Sigmoid colon (tissue), 7 donors: Measurements from ENCODE around the gene PSME4. TPM values are rescaled to one million over a fixed set of nuclear protein-coding genes. Genes with fewer than 3 reads are reported as not detected.
"Not testable (repeated sequence)": the region's sequence is repeated elsewhere in the genome, so short reads cannot be mapped to it uniquely, and the experiment has no call there.

Experiments used
- DNase-seq: peaks from one replicate; pipeline ENCODE4 v3.0.0-alpha.2; 2019
- H3K27ac ChIP-seq, 4 donors: fragments of 200-600 bp; sonication (generic); one replicate each; pipeline ENCODE4 v1.5.1; 2016 to 2019; ENCODE audit warnings: mild to moderate bottlenecking in 1 of 4
- H3K27me3 ChIP-seq, 3 donors: fragments of 200-600 bp; sonication (generic); one replicate each; pipeline ENCODE4 v1.5.1; 2019; ENCODE audit warnings: mild to moderate bottlenecking in 1 of 3
- H3K36me3 ChIP-seq, 4 donors: fragments of 200-600 bp; sonication (generic); one replicate each; pipeline ENCODE4 v1.5.1; 2016 to 2019
- H3K4me1 ChIP-seq, 4 donors: fragments of 200-600 bp; sonication (generic); one replicate each; pipeline ENCODE4 v1.5.1; 2017 to 2019
- H3K4me3 ChIP-seq, 4 donors: fragments of 200-600 bp; sonication (generic); one replicate each; pipeline ENCODE4 v1.5.1; 2017 to 2019; ENCODE audit warnings: mild to moderate bottlenecking in 2 of 4, moderate library complexity in 1 of 4
- H3K9me3 ChIP-seq, 4 donors: fragments of 200-600 bp in 3 of 4; sonication (generic) in 3 of 4; one replicate each; pipeline versions ENCODE4 v1.5.1 to v1.6.1; 2013 to 2019
- CTCF ChIP-seq, 4 experiments: fragments of 450-650 bp in 3 of 4; fragments of 200-600 bp in 1 of 4; IDR thresholded peaks; one replicate each; pipeline ENCODE4 v1.5.1; 2016 to 2019; ENCODE audit warnings: antibody characterized with exemption in 4 of 4, mild to moderate bottlenecking in 3 of 4, moderate library complexity in 2 of 4
- EP300 ChIP-seq, 4 donors: sonication (generic); formaldehyde crosslinking; IDR thresholded peaks; one replicate each; pipeline ENCODE4 v1.6.1; 2017; ENCODE audit warnings: antibody characterized with exemption in 4 of 4
- POLR2A ChIP-seq, 2 donors: fragments of 450-650 bp; IDR thresholded peaks; one replicate each; pipeline ENCODE4 v1.6.1; 2016; ENCODE audit warnings: antibody characterized with exemption in 2 of 2, mild to moderate bottlenecking in 2 of 2, moderate library complexity in 2 of 2
- POLR2AphosphoS5 ChIP-seq, 4 donors: sonication (generic); formaldehyde crosslinking; IDR thresholded peaks; one replicate each; pipeline ENCODE4 v1.6.1; 2017; ENCODE audit warnings: antibody characterized with exemption in 4 of 4
- WGBS, 2 donors: extraction: QIAGEN DNeasy Blood & Tissue Kit; methylation state at CpG; one replicate each; pipeline ENCODE4 v1.1.7; 2013; 5-methylcytosine and 5-hydroxymethylcytosine counted together
- intact Hi-C: fragments of 100-400 bp; cut with DNase I; formaldehyde crosslinking; loops from one replicate; pipeline ENCODE4 v1.15.1; 2023
- polyA plus RNA-seq, 3 donors: library from polyadenylated mRNA; stranded (reverse); fragments of 200-250 nt; gene quantifications; one replicate each; pipeline ENCODE4 v1.2.3, GENCODE V29; 2013
- total RNA-seq, 4 donors: library from RNA; depleted of rRNA; stranded (reverse); fragments of >200 nt; gene quantifications; one replicate each; pipeline ENCODE4 v1.1.0, GENCODE V29; 2016
- donor health status: healthy with polysubstance abuse.
- donor health status: Bipolar disorder and iron deficiency.
- donor health status: healthy.

Gene PSME4
- total and polyA plus RNA-seq, 7 donors: 15.0 to 79.8 (median 47.8) TPM

- H3K9me3 ChIP-seq: no peaks in the 10 kb centered on the region
- no peak overlapping the region for H3K27ac ChIP-seq
- 90 to 91% methylated on average over 2 of the region's 2 CpGs for WGBS, 2 donors
- no peak for DNase-seq
- TF ChIP-seq POLR2A (IDR thresholded peaks at IDR 0.05): no peak
- TF ChIP-seq POLR2AphosphoS5 (IDR thresholded peaks at IDR 0.05): no peak
- intact Hi-C loops: no loop called here
- H3K4me3 ChIP-seq: no peak overlapping the region
- H3K4me1 ChIP-seq: peaks cover 0 to 6% (median 5%) of the 10 kb centered on the region in 4 donors
- no peaks in the 10 kb centered on the region for H3K27me3 ChIP-seq
- H3K36me3 ChIP-seq: peaks cover 0 to 19% (median 7%) of the 10 kb centered on the region in 4 donors
Measured at GRCh38 chr2:53854678-53855077, 116.1 kb downstream of the PSME4 start.

DNA sequence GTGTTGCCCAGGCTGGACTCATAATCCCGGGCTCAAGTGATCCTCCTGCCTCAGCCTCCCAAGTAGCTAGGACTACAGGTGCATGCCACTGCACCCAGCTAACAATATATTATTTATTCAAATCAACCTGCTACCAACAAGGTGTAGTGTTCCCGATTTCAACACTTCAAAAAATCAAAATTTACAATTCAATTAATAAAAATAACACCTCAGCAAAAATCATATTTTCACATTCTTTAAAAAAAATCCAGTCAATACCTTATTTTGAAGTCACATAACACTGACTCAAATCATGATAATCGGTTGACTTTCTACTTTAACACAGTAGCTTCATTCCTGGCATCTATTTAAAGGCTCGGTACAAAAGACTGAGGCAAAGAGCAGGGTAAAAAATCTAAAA lies 118.3 kb downstream of the PSME4 start:
- no peak for TF ChIP-seq POLR2A (IDR thresholded peaks at IDR 0.05)
- peaks cover 0 to 19% (median 7%) of the 10 kb centered on the region in 4 donors for H3K36me3 ChIP-seq
- H3K27ac ChIP-seq: no peak overlapping the region
- H3K27me3 ChIP-seq: no peaks in the 10 kb centered on the region
- no peak for DNase-seq
- 90 to 95% methylated on average over 4 of the region's 4 CpGs for WGBS, 2 donors
- no peak overlapping the region for H3K4me3 ChIP-seq
- intact Hi-C loops: no loop called here
- H3K9me3 ChIP-seq: no peaks in the 10 kb centered on the region
- no peaks in the 10 kb centered on the region for H3K4me1 ChIP-seq

DNA sequence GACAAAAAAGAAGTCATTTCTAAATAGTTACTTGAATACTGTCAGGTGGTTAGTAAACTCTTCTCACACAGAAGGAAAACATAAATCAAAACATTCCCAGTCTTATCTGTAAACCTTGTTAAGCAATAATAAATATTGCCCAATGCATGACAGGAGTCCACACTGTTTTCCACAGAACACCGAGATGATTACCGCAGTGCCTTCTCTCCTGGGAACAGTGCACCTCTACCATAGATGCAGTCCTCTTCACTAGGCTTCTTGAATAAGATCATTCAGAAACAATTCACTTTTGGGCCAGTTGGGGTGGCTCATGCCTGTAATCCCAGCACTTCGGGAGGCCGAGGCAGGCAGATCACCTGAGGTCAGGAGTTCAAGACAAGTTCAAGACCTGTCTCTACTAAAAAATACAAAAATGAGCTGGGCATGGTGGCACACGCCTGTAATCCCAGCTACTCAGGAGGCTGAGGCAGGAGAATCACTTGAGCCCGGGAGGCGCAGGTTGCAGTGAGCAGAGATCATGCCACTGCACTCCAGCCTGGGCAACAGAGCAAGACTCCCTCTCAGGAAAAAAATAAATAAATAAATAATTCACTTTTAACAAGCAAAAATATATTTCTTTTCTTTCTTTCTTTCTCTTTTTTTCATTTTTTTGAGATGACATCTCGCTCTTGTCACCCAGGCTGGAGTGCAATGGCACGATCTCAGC lies 119.6 kb downstream of the PSME4 start:
- H3K27ac ChIP-seq, H3K4me1 ChIP-seq, H3K27me3 ChIP-seq, DNase-seq, intact Hi-C loops, H3K9me3 ChIP-seq, H3K4me3 ChIP-seq: not testable (repeated sequence)
- 96 to 97% methylated on average over 9 of the region's 9 CpGs for WGBS, 2 donors
- peaks cover 0 to 19% (median 7%) of the 10 kb centered on the region in 4 donors for H3K36me3 ChIP-seq

DNA sequence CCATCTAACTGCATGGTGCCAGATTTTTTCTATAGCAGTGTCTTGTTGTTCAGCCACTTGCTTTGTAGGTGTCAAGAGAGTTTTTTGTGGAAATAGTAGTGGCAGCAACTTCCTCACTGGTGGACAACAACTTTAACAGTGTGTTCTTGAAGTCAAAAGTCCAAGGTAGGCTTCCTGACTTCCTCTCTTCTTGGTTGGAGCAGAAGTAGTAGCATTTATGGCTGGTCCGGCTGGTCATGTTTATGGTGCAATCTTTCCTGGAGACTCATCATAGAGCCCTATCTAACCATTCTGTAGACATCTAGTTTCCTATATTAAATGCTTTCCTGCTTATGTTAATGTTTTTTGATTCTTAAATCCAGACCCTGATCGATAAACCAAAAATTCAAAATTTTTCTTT lies 122.7 kb downstream of the PSME4 start:
- H3K9me3 ChIP-seq: no peaks in the 10 kb centered on the region
- H3K4me1 ChIP-seq: no peaks in the 10 kb centered on the region
- WGBS, 2 donors: 88 to 94% methylated on average over 2 of the region's 2 CpGs
- H3K4me3 ChIP-seq: no peak overlapping the region
- H3K27me3 ChIP-seq: no peaks in the 10 kb centered on the region
- H3K36me3 ChIP-seq: peaks cover 0 to 2% (median 0%) of the 10 kb centered on the region in 4 donors
- H3K27ac ChIP-seq: no peak overlapping the region
- TF ChIP-seq EP300 (IDR thresholded peaks at IDR 0.05): no peak
- TF ChIP-seq POLR2AphosphoS5 (IDR thresholded peaks at IDR 0.05): no peak
- no peak for TF ChIP-seq POLR2A (IDR thresholded peaks at IDR 0.05)
- TF ChIP-seq CTCF (IDR thresholded peaks at IDR 0.05): no peak
- intact Hi-C loops: no loop called here
- DNase-seq: no peak

- DNase-seq: no peak
- Histone ChIP-seq H3K4me3 (no peak overlapping the region), H3K4me1 (no peaks in the 10 kb centered on the region), H3K9me3 (no peaks in the 10 kb centered on the region), H3K27me3 (no peaks in the 10 kb centered on the region), H3K36me3 (no peaks in the 10 kb centered on the region), H3K27ac (no peak overlapping the region)
- intact Hi-C loops: no loop called here
- WGBS, 2 donors: 69 to 73% methylated on average over 2 of the region's 2 CpGs
- TF ChIP-seq POLR2A (IDR thresholded peaks at IDR 0.05) (no peak), CTCF (IDR thresholded peaks at IDR 0.05) (no peak)
Measured at GRCh38 chr2:53843595-53843994, 127.2 kb downstream of the PSME4 start.

DNA sequence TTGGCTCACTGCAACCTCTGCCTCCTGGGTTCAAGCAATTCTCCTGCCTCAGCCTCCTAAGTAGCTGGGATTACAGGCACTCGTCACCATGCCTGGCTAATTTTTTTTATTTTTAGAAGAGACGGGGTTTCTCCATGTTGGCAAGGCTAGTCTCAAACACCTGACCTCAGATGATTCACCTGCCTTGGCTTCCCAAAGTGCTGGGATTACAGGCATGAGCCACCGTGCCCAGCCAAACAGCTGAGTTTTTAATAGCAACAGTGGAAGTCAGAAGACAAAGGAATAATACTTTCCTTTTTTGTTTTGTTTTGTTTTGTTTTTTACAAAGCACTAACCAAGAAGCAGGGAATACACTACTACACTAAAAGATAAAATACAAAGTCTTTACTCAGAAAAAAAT lies 127.9 kb downstream of the PSME4 start:
- H3K36me3 ChIP-seq: no peaks in the 10 kb centered on the region
- no peak overlapping the region for H3K4me3 ChIP-seq
- H3K4me1 ChIP-seq: no peaks in the 10 kb centered on the region
- H3K9me3 ChIP-seq: no peaks in the 10 kb centered on the region
- TF ChIP-seq CTCF (IDR thresholded peaks at IDR 0.05) (no peak), POLR2A (IDR thresholded peaks at IDR 0.05) (no peak), POLR2AphosphoS5 (IDR thresholded peaks at IDR 0.05) (no peak), EP300 (IDR thresholded peaks at IDR 0.05) (no peak)
- no peaks in the 10 kb centered on the region for H3K27me3 ChIP-seq
- intact Hi-C loops: no loop called here
- 81 to 87% methylated on average over 3 of the region's 3 CpGs for WGBS, 2 donors
- no peak overlapping the region for H3K27ac ChIP-seq
- DNase-seq: no peak

DNA sequence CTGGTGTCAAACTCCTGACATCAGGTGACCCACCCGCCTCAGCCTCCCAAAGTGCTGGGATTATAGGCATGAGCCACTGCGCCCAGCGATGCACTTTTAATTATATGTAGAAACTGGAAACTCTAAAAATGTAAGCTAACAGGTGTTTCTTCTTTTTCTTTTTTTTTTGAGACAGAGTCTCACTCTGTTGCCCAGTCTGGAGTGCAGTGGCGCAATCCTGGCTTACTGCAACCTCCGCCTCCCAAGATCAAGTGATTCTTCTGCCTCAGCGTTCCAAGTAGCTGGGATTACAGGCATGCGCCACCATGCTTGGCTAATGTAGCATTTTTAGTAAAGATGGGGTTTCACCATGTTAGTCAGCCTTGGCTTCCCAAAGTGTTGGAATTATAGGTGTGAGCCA lies 129.1 kb downstream of the PSME4 start:
- 97 to 98% methylated on average over 7 of the region's 7 CpGs for WGBS, 2 donors
- H3K4me3 ChIP-seq, intact Hi-C loops, H3K27me3 ChIP-seq, H3K4me1 ChIP-seq, DNase-seq, H3K36me3 ChIP-seq, H3K9me3 ChIP-seq, H3K27ac ChIP-seq: not testable (repeated sequence)
